OCI-LY3 (cell line): ENCODE results near the gene DHRS11.
"Not testable (repeated sequence)": the region's sequence is repeated elsewhere in the genome, so short reads cannot be mapped to it uniquely, and the experiment has no call there.

Experiments used
- CTCF ChIP-seq: fragments of 200-600, 300-600 bp; sonication (generic); IDR thresholded peaks from 2 replicates; pipeline ENCODE4 v1.5.1; 2014; ENCODE audit warnings: antibody characterized with exemption, low read length, low read depth
- EZH2phosphoT487 ChIP-seq: fragments of 200-600 bp; shearing (Covaris generic); IDR thresholded peaks from 2 replicates; pipeline ENCODE4 v1.6.1; 2018; ENCODE audit warnings: antibody characterized with exemption, mixed run types, low read depth

GRCh38 chr17:36605028-36605427, 13.3 kb downstream of the DHRS11 start:
- not testable (repeated sequence) for TF ChIP-seq CTCF, EZH2phosphoT487
